Neural progenitor cell (in vitro differentiated cells): Measurements from ENCODE around the gene SUPT3H. TPM values are rescaled to one million over a fixed set of nuclear protein-coding genes. Genes with fewer than 3 reads are reported as not detected.

ENCODE experiments used
- DNase-seq: peaks from one replicate; pipeline ENCODE4 v3.0.0-alpha.2; 2016; ENCODE audit warnings: low spot score
- H2AFZ ChIP-seq: fragments of 200-600 bp; sonication (generic); replicated peaks from 2 replicates; pipeline ENCODE4 v1.6.1; 2016; ENCODE audit warnings: antibody characterized with exemption
- H3F3A ChIP-seq: fragments of 200-600 bp; sonication (generic); 2 replicates; pipeline ENCODE4 v1.6.1; 2016; ENCODE audit warnings: antibody characterized with exemption, low read depth
- H3K27ac ChIP-seq: fragments of 200-600 bp; sonication (generic); 2 replicates; pipeline ENCODE4 v1.5.1; 2016; ENCODE audit warnings: mild to moderate bottlenecking
- H3K27me3 ChIP-seq: fragments of 200-600 bp; sonication (generic); 2 replicates; pipeline ENCODE4 v1.6.1; 2016; ENCODE audit warnings: mild to moderate bottlenecking, moderate library complexity
- H3K36me3 ChIP-seq: fragments of 200-600 bp; sonication (generic); 2 replicates; pipeline ENCODE4 v1.5.1; 2016
- H3K4me1 ChIP-seq: fragments of 200-600 bp; sonication (generic); 2 replicates; pipeline ENCODE4 v1.6.1; 2016; ENCODE audit warnings: mixed run types
- H3K4me2 ChIP-seq: fragments of 200-600 bp; sonication (generic); 2 replicates; pipeline ENCODE4 v1.6.1; 2016
- H3K4me3 ChIP-seq: fragments of 200-600 bp; sonication (generic); 2 replicates; pipeline ENCODE4 v1.5.1; 2016
- H3K79me2 ChIP-seq: fragments of 200-600 bp; sonication (generic); 2 replicates; pipeline ENCODE4 v1.6.1; 2016; ENCODE audit warnings: low read depth
- H3K9ac ChIP-seq: fragments of 200-600 bp; sonication (generic); 2 replicates; pipeline ENCODE4 v1.6.1; 2016
- H3K9me3 ChIP-seq: fragments of 200-600 bp; sonication (generic); 2 replicates; pipeline ENCODE4 v1.5.1; 2016; ENCODE audit warnings: low read depth
- H4K20me1 ChIP-seq: fragments of 200-600 bp; sonication (generic); 2 replicates; pipeline ENCODE4 v1.6.1; 2016; ENCODE audit warnings: low read depth
- H3K27ac Mint-ChIP-seq: 3 replicates; pipeline ENCODE4 v1.8.0; 2021; ENCODE audit warnings: mixed read lengths
- H3K27me3 Mint-ChIP-seq: 2 replicates; pipeline ENCODE4 v1.8.0; 2022; ENCODE audit warnings: low read depth, mild to moderate bottlenecking, inconsistent platforms, moderate library complexity, mixed read lengths; ENCODE audit not compliant: insufficient read depth
- H3K36me3 Mint-ChIP-seq: 3 replicates; pipeline ENCODE4 v1.8.0; 2021; ENCODE audit warnings: mixed read lengths
- H3K4me1 Mint-ChIP-seq: 3 replicates; pipeline ENCODE4 v1.8.0; 2021; ENCODE audit warnings: mixed read lengths
- H3K4me3 Mint-ChIP-seq: 3 replicates; pipeline ENCODE4 v1.8.0; 2021; ENCODE audit warnings: mild to moderate bottlenecking, moderate library complexity, mixed read lengths
- H3K9me3 Mint-ChIP-seq: 3 replicates; pipeline ENCODE4 v1.8.0; 2020; ENCODE audit warnings: mixed read lengths
- CTCF ChIP-seq: fragments of 200-600 bp; sonication (generic); IDR thresholded peaks from 2 replicates; pipeline ENCODE4 v1.5.1; 2017; ENCODE audit warnings: antibody characterized with exemption, mild to moderate bottlenecking
- EZH2 ChIP-seq: fragments of 200-600 bp; sonication (generic); IDR thresholded peaks from 2 replicates; pipeline ENCODE4 v1.6.1; 2017; ENCODE audit warnings: antibody characterized with exemption, mild to moderate bottlenecking, moderate library complexity
- EZH2phosphoT487 ChIP-seq: fragments of 200-600 bp; sonication (generic); IDR thresholded peaks from 2 replicates; pipeline ENCODE4 v1.6.1; 2017; ENCODE audit warnings: antibody characterized with exemption
- total RNA-seq: library from RNA; depleted of rRNA; stranded (reverse); fragments of >200 nt; gene quantifications from 2 replicates; pipeline ENCODE4 v1.2.3, GENCODE V29; 2015; ENCODE audit warnings: low replicate concordance

SUPT3H gene
- total RNA-seq, 1 donor from 2014 or later: 16.3 TPM

- Mint-ChIP-seq H3K9me3 (no peaks in the 10 kb centered on the region), H3K4me3 (no peak overlapping the region)
These were observed 32.8 kb downstream of the SUPT3H start for GRCh38 chr6:45344900-45345299.

GRCh38 chr6:45328523-45328922, 49.2 kb downstream of the SUPT3H start:
- Histone ChIP-seq H3K9me3 (no peaks in the 10 kb centered on the region), H3K4me1 (peaks cover 15% of the 10 kb centered on the region), H3F3A (no peaks in the 10 kb centered on the region), H2AFZ (peak overlapping the region; percentile 88), H3K27me3 (no peaks in the 10 kb centered on the region), H4K20me1 (no peaks in the 10 kb centered on the region), H3K4me3 (no peak overlapping the region), H3K9ac (no peak overlapping the region), H3K79me2 (no peaks in the 10 kb centered on the region), H3K4me2 (peak overlapping the region; percentile 50), H3K36me3 (no peaks in the 10 kb centered on the region), H3K27ac (no peak overlapping the region)
- no peak for DNase-seq
- no peak overlapping the region for H3K4me3 Mint-ChIP-seq
- H3K36me3 Mint-ChIP-seq: no peaks in the 10 kb centered on the region
- H3K9me3 Mint-ChIP-seq: no peaks in the 10 kb centered on the region
- TF ChIP-seq CTCF (no peak), EZH2 (no peak), EZH2phosphoT487 (no peak)
- no peak overlapping the region for H3K27ac Mint-ChIP-seq
- no peaks in the 10 kb centered on the region for H3K27me3 Mint-ChIP-seq
- H3K4me1 Mint-ChIP-seq: peaks cover 14% of the 10 kb centered on the region

More at GRCh38 chr6:45344900-45345299, 32.8 kb downstream of the SUPT3H start:
- peaks cover 5% of the 10 kb centered on the region for H3K79me2 ChIP-seq
- H3K36me3 Mint-ChIP-seq: no peaks in the 10 kb centered on the region
- DNase-seq: no peak
- H3K4me3 ChIP-seq: no peak overlapping the region
- H4K20me1 ChIP-seq: peaks cover 4% of the 10 kb centered on the region
- no peak overlapping the region for H3K9ac ChIP-seq
- no peaks in the 10 kb centered on the region for H3K27me3 Mint-ChIP-seq
- no peaks in the 10 kb centered on the region for H3K4me1 ChIP-seq
- H3K27me3 ChIP-seq: no peaks in the 10 kb centered on the region
- TF ChIP-seq EZH2: no peak
- no peak for TF ChIP-seq EZH2phosphoT487
- no peak for TF ChIP-seq CTCF
- H3K27ac Mint-ChIP-seq: no peak overlapping the region
- no peak overlapping the region for H3K4me2 ChIP-seq
- no peaks in the 10 kb centered on the region for H3F3A ChIP-seq
- no peaks in the 10 kb centered on the region for H3K36me3 ChIP-seq
- H3K9me3 ChIP-seq: no peaks in the 10 kb centered on the region
- no peaks in the 10 kb centered on the region for H3K4me1 Mint-ChIP-seq
- no peak overlapping the region for H3K27ac ChIP-seq
- H2AFZ ChIP-seq: no peak overlapping the region

- Histone ChIP-seq H3K27ac (no peak within 1 kb of the TSS), H3K79me2 (no peaks in the 10 kb centered on the region), H3F3A (no peaks in the 10 kb centered on the region), H3K4me2 (peak within 1 kb of the TSS; percentile 50), H3K9ac (no peak within 1 kb of the TSS), H4K20me1 (no peaks in the 10 kb centered on the region), H3K4me3 (no peak within 1 kb of the TSS), H3K4me1 (peaks cover 15% of the 10 kb centered on the region), H3K36me3 (no peaks in the 10 kb centered on the region), H3K27me3 (no peaks in the 10 kb centered on the region), H3K9me3 (no peaks in the 10 kb centered on the region), H2AFZ (peak within 1 kb of the TSS; percentile 88)
- no peak within 1 kb of the TSS for H3K4me3 Mint-ChIP-seq
- no peaks in the 10 kb centered on the region for H3K36me3 Mint-ChIP-seq
- no peak for TF ChIP-seq EZH2
- no peak for TF ChIP-seq EZH2phosphoT487
- TF ChIP-seq CTCF: no peak
- H3K27me3 Mint-ChIP-seq: no peaks in the 10 kb centered on the region
- no peak for DNase-seq
- H3K4me1 Mint-ChIP-seq: peaks cover 14% of the 10 kb centered on the region
- no peaks in the 10 kb centered on the region for H3K9me3 Mint-ChIP-seq
- no peak within 1 kb of the TSS for H3K27ac Mint-ChIP-seq
These were observed 49.7 kb downstream of the SUPT3H start, which contains the start of gene RUNX2 for GRCh38 chr6:45327956-45328522. Gene RUNX2 (plus strand): TSS chr6:45328330. CDS start chr6:45328727, 397 bp downstream.
